ENCODE data around the gene SRD5A3. TPM values are rescaled to one million over a fixed set of nuclear protein-coding genes. Genes with fewer than 3 reads are reported as not detected.

SRD5A3 gene
- total RNA-seq, 4 donors from 2014 or later = 1.6 to 6.0 (median 4.8) TPM

DNA sequence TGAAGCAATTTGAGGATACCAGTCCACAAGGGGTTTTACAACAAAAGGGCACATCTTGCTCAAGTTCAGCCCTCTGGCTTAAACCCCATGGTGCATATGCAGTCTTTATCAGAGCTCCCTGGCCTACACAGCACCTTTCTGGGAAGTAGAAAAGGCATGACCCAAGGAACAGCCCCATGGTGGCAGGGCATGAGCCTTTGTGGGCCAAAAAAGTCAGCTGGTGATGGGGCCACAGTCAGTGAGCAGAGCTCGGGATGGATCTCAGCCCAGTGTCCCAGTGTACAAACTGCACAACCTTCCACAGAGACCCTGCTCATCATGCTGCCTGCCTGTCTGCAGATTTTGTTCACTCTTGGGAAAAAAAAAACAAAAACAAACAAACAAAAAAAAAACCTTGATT, 27.4 kb downstream of the SRD5A3 start:
- H3K36me3 ChIP-seq = peaks cover 0 to 21% of the 10 kb centered on the region in 2 donors
- no peaks in the 10 kb centered on the region for H3K9me3 ChIP-seq
- TF ChIP-seq, protein P1, sequence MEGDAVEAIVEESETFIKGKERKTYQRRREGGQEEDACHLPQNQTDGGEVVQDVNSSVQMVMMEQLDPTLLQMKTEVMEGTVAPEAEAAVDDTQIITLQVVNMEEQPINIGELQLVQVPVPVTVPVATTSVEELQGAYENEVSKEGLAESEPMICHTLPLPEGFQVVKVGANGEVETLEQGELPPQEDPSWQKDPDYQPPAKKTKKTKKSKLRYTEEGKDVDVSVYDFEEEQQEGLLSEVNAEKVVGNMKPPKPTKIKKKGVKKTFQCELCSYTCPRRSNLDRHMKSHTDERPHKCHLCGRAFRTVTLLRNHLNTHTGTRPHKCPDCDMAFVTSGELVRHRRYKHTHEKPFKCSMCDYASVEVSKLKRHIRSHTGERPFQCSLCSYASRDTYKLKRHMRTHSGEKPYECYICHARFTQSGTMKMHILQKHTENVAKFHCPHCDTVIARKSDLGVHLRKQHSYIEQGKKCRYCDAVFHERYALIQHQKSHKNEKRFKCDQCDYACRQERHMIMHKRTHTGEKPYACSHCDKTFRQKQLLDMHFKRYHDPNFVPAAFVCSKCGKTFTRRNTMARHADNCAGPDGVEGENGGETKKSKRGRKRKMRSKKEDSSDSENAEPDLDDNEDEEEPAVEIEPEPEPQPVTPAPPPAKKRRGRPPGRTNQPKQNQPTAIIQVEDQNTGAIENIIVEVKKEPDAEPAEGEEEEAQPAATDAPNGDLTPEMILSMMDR (IDR thresholded peaks at IDR 0.05) = no peak
- TF ChIP-seq POLR2AphosphoS5 (IDR thresholded peaks at IDR 0.05) = no peak
- no peak for TF ChIP-seq EP300 (IDR thresholded peaks at IDR 0.05)
- TF ChIP-seq POLR2A (IDR thresholded peaks at IDR 0.05) = no peak
- H3K27ac ChIP-seq = no peak overlapping the region
- H3K27me3 ChIP-seq = no peaks in the 10 kb centered on the region
- no peak for ATAC-seq
- WGBS, 2 donors (ENCODE audit: low coverage in 1 of 2) = 100% methylated on average over 1 of the region's 1 CpG; no CpG with 5 or more reads in 1 of the 2 donors
- no peak overlapping the region for H3K4me3 ChIP-seq
- H3K4me1 ChIP-seq = no peaks in the 10 kb centered on the region

DNA sequence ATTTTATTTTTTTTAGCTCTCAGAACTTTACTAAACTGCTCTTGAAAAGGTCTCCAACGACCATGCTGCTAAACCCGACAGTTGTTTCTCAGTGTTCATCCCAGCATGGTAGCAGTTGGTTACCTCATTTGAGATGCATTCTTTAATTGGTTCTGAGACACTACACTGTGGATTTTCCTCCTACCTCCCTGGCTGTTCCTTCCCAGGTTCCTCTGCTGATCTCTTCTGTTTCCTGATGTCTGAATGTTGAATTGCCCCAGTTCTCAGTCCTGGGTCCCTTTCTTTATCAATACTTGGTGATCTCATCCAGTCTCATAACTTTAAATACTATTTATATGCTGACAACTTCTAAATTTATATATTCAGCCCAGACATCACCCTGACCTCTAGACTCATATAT, 30.7 kb downstream of the SRD5A3 start:
- Histone ChIP-seq H3K4me3 (no peak overlapping the region), H3K4me1 (no peaks in the 10 kb centered on the region), H3K36me3 (no peaks in the 10 kb centered on the region), H3K27ac (no peak overlapping the region), H3K27me3 (no peaks in the 10 kb centered on the region), H3K9me3 (no peaks in the 10 kb centered on the region)
- no peak for ATAC-seq
- TF ChIP-seq POLR2A (IDR thresholded peaks at IDR 0.05) (no peak), EP300 (IDR thresholded peaks at IDR 0.05) (no peak), POLR2AphosphoS5 (IDR thresholded peaks at IDR 0.05) (no peak)
- TF ChIP-seq, protein P1 (IDR thresholded peaks at IDR 0.05) = no peak
- WGBS, 2 donors (ENCODE audit: low coverage in 1 of 2) = 94 to 100% methylated on average over 2 of the region's 2 CpGs

DNA sequence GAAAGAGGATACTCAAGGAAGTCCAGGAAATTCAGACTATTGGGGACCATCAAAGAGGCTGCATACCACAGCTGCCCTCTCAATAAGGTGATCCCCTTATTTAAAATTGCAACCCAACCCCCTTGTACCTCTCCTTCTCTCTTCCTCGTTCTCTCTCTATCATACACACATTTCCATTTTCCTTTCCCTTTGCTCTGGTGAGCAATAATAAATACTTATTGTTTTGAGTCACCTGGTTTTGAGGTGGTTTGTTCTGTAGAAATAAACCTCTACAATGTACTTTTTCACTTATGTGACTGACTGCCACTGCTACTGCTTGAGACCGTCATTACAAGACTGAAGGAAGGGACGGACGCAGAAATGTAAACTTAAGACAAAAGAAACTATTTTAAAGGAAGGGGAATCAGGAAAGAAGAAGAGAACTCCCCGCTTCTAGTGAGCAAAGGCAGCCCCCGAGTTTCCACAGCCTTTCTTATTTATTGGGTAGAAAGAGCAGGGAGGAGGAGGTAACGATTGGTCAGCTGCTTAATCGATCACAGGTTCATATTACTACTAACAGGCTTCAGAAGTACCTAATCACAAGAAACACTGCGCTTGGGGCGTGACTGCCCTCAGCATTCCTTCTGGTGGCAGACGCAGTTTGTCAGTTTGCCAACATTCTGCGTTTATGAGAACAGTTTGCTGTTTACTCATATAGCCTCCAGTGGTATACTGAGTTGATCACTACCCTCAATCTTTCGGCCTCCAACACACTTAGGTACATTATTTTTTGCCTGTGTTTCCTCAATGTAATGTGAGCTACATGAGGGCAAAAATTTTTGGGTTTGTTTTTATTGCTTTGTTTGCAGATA, 32.8 kb downstream of the SRD5A3 start:
- ATAC-seq = no peak
- 76 to 78% methylated on average over 11 to 12 of the region's 13 CpGs for WGBS, 2 donors (ENCODE audit: low coverage in 1 of 2)
- H3K4me3 ChIP-seq = no peak overlapping the region
- H3K27me3 ChIP-seq = no peaks in the 10 kb centered on the region
- no peak overlapping the region for H3K27ac ChIP-seq
- TF ChIP-seq EP300 (IDR thresholded peaks at IDR 0.05) = no peak
- no peak for TF ChIP-seq POLR2AphosphoS5 (IDR thresholded peaks at IDR 0.05)
- H3K36me3 ChIP-seq = no peaks in the 10 kb centered on the region
- H3K9me3 ChIP-seq = no peaks in the 10 kb centered on the region
- no peaks in the 10 kb centered on the region for H3K4me1 ChIP-seq

DNA sequence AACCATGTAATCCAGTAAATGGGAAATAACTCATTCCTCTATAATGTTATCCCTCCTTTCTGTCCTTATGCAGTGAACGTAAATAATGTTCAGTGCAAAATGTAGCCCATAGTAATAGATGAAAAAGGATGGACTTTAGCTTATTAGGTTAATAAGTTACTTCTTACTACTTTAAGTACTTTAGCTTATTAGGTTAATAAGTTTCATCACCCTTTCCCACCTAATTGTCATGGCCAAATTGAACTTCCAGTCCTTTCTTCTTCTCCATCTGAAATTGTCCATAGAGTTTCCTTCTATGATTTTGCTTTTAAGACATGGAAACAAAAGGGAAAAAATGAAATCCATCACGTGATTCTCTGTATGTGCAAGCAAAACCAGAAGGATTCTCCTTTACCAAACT, 34.5 kb downstream of the SRD5A3 start:
- H3K9me3 ChIP-seq = no peaks in the 10 kb centered on the region
- 83% methylated on average over 2 of the region's 2 CpGs; no CpG with 5 or more reads in 1 of the 2 donors for WGBS, 2 donors (ENCODE audit: low coverage in 1 of 2)
- TF ChIP-seq POLR2A (IDR thresholded peaks at IDR 0.05) = no peak
- TF ChIP-seq, protein P1 (IDR thresholded peaks at IDR 0.05) = no peak
- no peak for TF ChIP-seq POLR2AphosphoS5 (IDR thresholded peaks at IDR 0.05)
- no peak for TF ChIP-seq EP300 (IDR thresholded peaks at IDR 0.05)

DNA sequence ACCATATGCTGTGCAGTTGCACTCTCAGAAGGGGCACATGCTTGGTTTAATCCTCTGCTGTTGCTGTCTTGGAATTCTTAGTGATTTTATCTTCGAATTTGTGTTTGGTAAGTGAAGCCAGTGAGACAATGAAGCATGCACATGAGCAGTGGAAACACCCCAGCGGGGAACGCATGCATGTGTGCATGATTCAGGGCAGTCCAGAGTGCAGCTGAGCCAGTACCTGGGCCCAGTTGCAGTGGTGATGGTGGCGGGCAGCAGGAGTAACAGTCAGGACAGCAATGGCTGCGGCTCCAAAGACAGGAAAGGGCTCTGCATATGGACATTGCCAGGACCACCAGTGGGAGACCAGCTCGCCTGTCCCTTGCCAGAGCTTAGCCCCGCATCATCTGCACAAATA, 35.5 kb downstream of the SRD5A3 start:
- no peaks in the 10 kb centered on the region for H3K9me3 ChIP-seq
- WGBS, 2 donors (ENCODE audit: low coverage in 1 of 2) = 90 to 100% methylated on average over 3 to 4 of the region's 7 CpGs

More for the DNA sequence above, 34.5 kb downstream of the SRD5A3 start:
- no peaks in the 10 kb centered on the region for H3K27me3 ChIP-seq
- no peak overlapping the region for H3K4me3 ChIP-seq
- no peak overlapping the region for H3K27ac ChIP-seq
- H3K4me1 ChIP-seq = no peaks in the 10 kb centered on the region
- H3K36me3 ChIP-seq = no peaks in the 10 kb centered on the region
- no peak for ATAC-seq

More for the DNA sequence above, 35.5 kb downstream of the SRD5A3 start:
- Histone ChIP-seq H3K4me1 (no peaks in the 10 kb centered on the region), H3K27me3 (no peaks in the 10 kb centered on the region), H3K27ac (no peak overlapping the region), H3K36me3 (no peaks in the 10 kb centered on the region), H3K4me3 (no peak overlapping the region)
- TF ChIP-seq POLR2AphosphoS5 (IDR thresholded peaks at IDR 0.05) (no peak), EP300 (IDR thresholded peaks at IDR 0.05) (no peak), POLR2A (IDR thresholded peaks at IDR 0.05) (no peak)
- TF ChIP-seq, protein P1 (IDR thresholded peaks at IDR 0.05) = no peak
- ATAC-seq = no peak

Data from gastroesophageal sphincter (tissue), 4 donors.